ENCODE measurements around the gene MPHOSPH9. TPM values are rescaled to one million over a fixed set of nuclear protein-coding genes. Genes with fewer than 3 reads are reported as not detected.
A peak's percentile ranks its signal among the peaks of the same experiment; 100 is the strongest.

MPHOSPH9 gene
- total and polyA plus RNA-seq, 2 of the 13 experiments (the other 11 are each of a cell fraction or from before 2014, with no cell fraction given): 20.3 to 63.4 TPM

DNA sequence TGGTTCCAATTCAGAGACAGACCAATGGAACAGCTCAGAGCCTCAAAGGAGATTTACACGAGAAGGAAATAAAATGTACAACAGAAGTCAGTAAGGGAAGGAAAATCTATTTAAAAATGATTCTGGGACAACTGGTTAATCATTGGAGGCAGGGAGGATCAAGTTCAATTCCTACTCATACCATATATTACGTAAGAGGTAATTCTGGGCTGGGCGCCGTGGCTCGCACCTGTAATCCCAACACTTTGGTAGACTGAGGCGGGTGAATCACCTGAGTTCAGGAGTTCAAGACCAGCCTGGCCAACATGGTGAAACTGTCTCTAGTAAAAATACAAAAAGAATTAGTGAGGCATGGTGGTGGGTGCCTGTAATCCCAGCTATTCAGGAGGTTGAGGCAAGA is 45.3 kb downstream of the MPHOSPH9 start:
- Histone ChIP-seq H3K36me3 (replicated peaks in 1 of 2; ENCODE audit: control insufficient read depth in 1 of 2, insufficient read depth in 2 of 2, low read length in 2 of 2) (peaks cover 5 to 37% of the 10 kb centered on the region in 2 experiments), H3K27ac (ENCODE audit: extremely low read length, insufficient read depth, low read length) (no peak overlapping the region), H4K20me1 (ENCODE audit: insufficient read depth, low read length) (no peaks in the 10 kb centered on the region), H3K4me1 (ENCODE audit: insufficient read depth, low read length) (no peaks in the 10 kb centered on the region), H3K4me2 (ENCODE audit: low read depth, low read length) (no peak overlapping the region), H2AFZ (ENCODE audit: low read length) (no peak overlapping the region), H3K9ac (ENCODE audit: insufficient read depth, low read depth, low read length) (no peak overlapping the region), H3K9me3 (ENCODE audit: low read length) (no peaks in the 10 kb centered on the region), H3K27me3 (ENCODE audit: control insufficient read depth in 1 of 2, insufficient read depth in 2 of 2, low read length in 2 of 2) (no peaks in the 10 kb centered on the region), H3K79me2 (ENCODE audit: insufficient read depth, low read length) (no peaks in the 10 kb centered on the region), H3K4me3 (replicated peaks in 1 of 3; ENCODE audit: insufficient read depth in 1 of 3, low read depth in 2 of 3, low read length in 3 of 3) (no peak overlapping the region)
- 95% methylated on average over 6 of the region's 6 CpGs for WGBS (ENCODE audit: low lambda C conversion rate)
- intact Hi-C loops (cut with micrococcal nuclease; ENCODE audit: unreplicated experiment) (no loop called here), in situ Hi-C loops (cut with HindIII; ENCODE audit: extremely low pct_ligation_motif_present, low pct_unique_long_range_greater_than_20kb) (no loop called here)
- ChIA-PET POLR2A (interaction anchor here (1.2 kb wide), 1 partner anchor 45 kb away, joined by 3 read pairs; the partner anchor contains the start of genes MPHOSPH9 and MTRFR), CTCF (ENCODE audit: low intra/inter-chr PET ratio, low total read pairs) (no interaction called here)
- ATAC-seq: no peak
- TF ChIP-seq CEBPB (IDR thresholded peaks at IDR 0.05; ENCODE audit: borderline replicate concordance, low read depth, low read length) (peak; percentile 31; the same call in 1 of the 2 replicates), ZNF264 (CRISPR knock-in tag; IDR thresholded peaks at IDR 0.05) (no peak), ZFP82 (CRISPR knock-in tag; IDR thresholded peaks at IDR 0.05; ENCODE audit: borderline replicate concordance) (no peak)
- TF ChIP-seq, protein P1, sequence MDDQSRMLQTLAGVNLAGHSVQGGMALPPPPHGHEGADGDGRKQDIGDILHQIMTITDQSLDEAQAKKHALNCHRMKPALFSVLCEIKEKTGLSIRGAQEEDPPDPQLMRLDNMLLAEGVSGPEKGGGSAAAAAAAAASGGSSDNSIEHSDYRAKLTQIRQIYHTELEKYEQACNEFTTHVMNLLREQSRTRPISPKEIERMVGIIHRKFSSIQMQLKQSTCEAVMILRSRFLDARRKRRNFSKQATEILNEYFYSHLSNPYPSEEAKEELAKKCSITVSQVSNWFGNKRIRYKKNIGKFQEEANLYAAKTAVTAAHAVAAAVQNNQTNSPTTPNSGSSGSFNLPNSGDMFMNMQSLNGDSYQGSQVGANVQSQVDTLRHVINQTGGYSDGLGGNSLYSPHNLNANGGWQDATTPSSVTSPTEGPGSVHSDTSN (CRISPR knock-in tag; IDR thresholded peaks at IDR 0.05; ENCODE audit: borderline replicate concordance): no peak
- no peak for FAIRE-seq
- no TSS peak for BruUV-seq (replicated peaks)
- DNase-seq (ENCODE audit: low spot score): no peak

DNA sequence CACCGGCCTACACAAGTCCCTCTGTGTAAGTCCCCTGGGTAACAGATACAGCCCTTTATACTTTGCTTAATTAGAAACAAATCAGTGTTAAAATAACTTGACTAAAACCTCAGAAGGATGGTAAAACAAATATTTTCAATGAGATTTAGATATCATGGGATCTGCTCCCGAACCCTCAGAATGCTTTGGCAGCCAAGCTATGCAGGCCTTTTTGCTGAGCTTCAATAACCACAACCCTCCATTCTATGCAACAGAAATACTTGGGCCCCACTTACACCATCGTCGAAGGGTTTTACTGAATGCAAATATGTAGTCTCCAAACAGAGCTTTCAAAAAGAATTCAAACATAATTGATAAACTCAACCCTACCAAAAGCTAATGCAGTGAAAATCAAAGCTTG is 52.8 kb downstream of the MPHOSPH9 start:
- ATAC-seq (no peak), FAIRE-seq (no peak), DNase-seq (ENCODE audit: low spot score) (no peak)
- WGBS (ENCODE audit: low lambda C conversion rate): 95% methylated on average over 4 of the region's 4 CpGs
- ChIA-PET POLR2A (interaction anchor here (1.5 kb wide), 1 partner anchor 53 kb away, joined by 4 read pairs; the partner anchor contains the start of gene MTRFR), CTCF (ENCODE audit: low intra/inter-chr PET ratio, low total read pairs) (no interaction called here)
- no peaks in the 10 kb centered on the region for H3K4me1 ChIP-seq (ENCODE audit: insufficient read depth, low read length)
- H2AFZ ChIP-seq (ENCODE audit: low read length): no peak overlapping the region
- H3K27ac ChIP-seq (ENCODE audit: extremely low read length, insufficient read depth, low read length): no peak overlapping the region
- peaks cover 7 to 42% of the 10 kb centered on the region in 2 experiments; a peak in 4 of 5 replicates for H3K36me3 ChIP-seq (replicated peaks in 1 of 2; ENCODE audit: control insufficient read depth in 1 of 2, insufficient read depth in 2 of 2, low read length in 2 of 2)
- no peaks in the 10 kb centered on the region for H3K27me3 ChIP-seq (ENCODE audit: control insufficient read depth in 1 of 2, insufficient read depth in 2 of 2, low read length in 2 of 2)
- no peaks in the 10 kb centered on the region for H3K79me2 ChIP-seq (ENCODE audit: insufficient read depth, low read length)
- no peak overlapping the region for H3K4me2 ChIP-seq (ENCODE audit: low read depth, low read length)
- no peaks in the 10 kb centered on the region for H3K9me3 ChIP-seq (ENCODE audit: low read length)
- intact Hi-C loops (cut with micrococcal nuclease; ENCODE audit: unreplicated experiment) (no loop called here), in situ Hi-C loops (cut with HindIII; ENCODE audit: extremely low pct_ligation_motif_present, low pct_unique_long_range_greater_than_20kb) (no loop called here)
- BruUV-seq (replicated peaks): no TSS peak
- H3K9ac ChIP-seq (ENCODE audit: insufficient read depth, low read depth, low read length): no peak overlapping the region
- H3K4me3 ChIP-seq (replicated peaks in 1 of 3; ENCODE audit: insufficient read depth in 1 of 3, low read depth in 2 of 3, low read length in 3 of 3): no peak overlapping the region
- H4K20me1 ChIP-seq (ENCODE audit: insufficient read depth, low read length): no peaks in the 10 kb centered on the region
- TF ChIP-seq HMGA1 (CRISPR knock-in tag; conservative IDR thresholded peaks at IDR 0.05) (no peak), SOX5 (CRISPR knock-in tag; IDR thresholded peaks at IDR 0.05; ENCODE audit: borderline replicate concordance) (no peak), STAG1 (CRISPR knock-in tag; IDR thresholded peaks at IDR 0.05) (no peak), ZNF746 (CRISPR knock-in tag; IDR thresholded peaks at IDR 0.05) (no peak), ZNF3 (CRISPR knock-in tag; IDR thresholded peaks at IDR 0.05) (no peak), KMT2B (CRISPR knock-in tag; IDR thresholded peaks at IDR 0.05) (no peak), ZNF605 (CRISPR knock-in tag; IDR thresholded peaks at IDR 0.05) (no peak)
- TF ChIP-seq, protein P2, sequence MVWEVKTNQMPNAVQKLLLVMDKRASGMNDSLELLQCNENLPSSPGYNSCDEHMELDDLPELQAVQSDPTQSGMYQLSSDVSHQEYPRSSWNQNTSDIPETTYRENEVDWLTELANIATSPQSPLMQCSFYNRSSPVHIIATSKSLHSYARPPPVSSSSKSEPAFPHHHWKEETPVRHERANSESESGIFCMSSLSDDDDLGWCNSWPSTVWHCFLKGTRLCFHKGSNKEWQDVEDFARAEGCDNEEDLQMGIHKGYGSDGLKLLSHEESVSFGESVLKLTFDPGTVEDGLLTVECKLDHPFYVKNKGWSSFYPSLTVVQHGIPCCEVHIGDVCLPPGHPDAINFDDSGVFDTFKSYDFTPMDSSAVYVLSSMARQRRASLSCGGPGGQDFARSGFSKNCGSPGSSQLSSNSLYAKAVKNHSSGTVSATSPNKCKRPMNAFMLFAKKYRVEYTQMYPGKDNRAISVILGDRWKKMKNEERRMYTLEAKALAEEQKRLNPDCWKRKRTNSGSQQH (CRISPR knock-in tag; IDR thresholded peaks at IDR 0.05; ENCODE audit: low read depth): no peak
- TF ChIP-seq, protein P3, sequence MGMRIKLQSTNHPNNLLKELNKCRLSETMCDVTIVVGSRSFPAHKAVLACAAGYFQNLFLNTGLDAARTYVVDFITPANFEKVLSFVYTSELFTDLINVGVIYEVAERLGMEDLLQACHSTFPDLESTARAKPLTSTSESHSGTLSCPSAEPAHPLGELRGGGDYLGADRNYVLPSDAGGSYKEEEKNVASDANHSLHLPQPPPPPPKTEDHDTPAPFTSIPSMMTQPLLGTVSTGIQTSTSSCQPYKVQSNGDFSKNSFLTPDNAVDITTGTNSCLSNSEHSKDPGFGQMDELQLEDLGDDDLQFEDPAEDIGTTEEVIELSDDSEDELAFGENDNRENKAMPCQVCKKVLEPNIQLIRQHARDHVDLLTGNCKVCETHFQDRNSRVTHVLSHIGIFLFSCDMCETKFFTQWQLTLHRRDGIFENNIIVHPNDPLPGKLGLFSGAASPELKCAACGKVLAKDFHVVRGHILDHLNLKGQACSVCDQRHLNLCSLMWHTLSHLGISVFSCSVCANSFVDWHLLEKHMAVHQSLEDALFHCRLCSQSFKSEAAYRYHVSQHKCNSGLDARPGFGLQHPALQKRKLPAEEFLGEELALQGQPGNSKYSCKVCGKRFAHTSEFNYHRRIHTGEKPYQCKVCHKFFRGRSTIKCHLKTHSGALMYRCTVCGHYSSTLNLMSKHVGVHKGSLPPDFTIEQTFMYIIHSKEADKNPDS (CRISPR knock-in tag; IDR thresholded peaks at IDR 0.05): no peak
- TF ChIP-seq, protein P4, sequence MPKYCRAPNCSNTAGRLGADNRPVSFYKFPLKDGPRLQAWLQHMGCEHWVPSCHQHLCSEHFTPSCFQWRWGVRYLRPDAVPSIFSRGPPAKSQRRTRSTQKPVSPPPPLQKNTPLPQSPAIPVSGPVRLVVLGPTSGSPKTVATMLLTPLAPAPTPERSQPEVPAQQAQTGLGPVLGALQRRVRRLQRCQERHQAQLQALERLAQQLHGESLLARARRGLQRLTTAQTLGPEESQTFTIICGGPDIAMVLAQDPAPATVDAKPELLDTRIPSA (CRISPR knock-in tag; IDR thresholded peaks at IDR 0.05; ENCODE audit: borderline replicate concordance): no peak
